NCI-H2171 treated with DMSO at 0.1 percent for 48 hours (cell line): Measurements from ENCODE around the gene RIOK3.
A peak's percentile ranks its signal among the peaks of the same experiment; 100 is the strongest.
"Not testable (repeated sequence)": the region's sequence is repeated elsewhere in the genome, so short reads cannot be mapped to it uniquely, and the experiment has no call there.

Experiments used
- DNase-seq: peaks from one replicate; lab custom pipeline; 2025; lab: John Stamatoyannopoulos, UW

RIOK3 gene, protein sequence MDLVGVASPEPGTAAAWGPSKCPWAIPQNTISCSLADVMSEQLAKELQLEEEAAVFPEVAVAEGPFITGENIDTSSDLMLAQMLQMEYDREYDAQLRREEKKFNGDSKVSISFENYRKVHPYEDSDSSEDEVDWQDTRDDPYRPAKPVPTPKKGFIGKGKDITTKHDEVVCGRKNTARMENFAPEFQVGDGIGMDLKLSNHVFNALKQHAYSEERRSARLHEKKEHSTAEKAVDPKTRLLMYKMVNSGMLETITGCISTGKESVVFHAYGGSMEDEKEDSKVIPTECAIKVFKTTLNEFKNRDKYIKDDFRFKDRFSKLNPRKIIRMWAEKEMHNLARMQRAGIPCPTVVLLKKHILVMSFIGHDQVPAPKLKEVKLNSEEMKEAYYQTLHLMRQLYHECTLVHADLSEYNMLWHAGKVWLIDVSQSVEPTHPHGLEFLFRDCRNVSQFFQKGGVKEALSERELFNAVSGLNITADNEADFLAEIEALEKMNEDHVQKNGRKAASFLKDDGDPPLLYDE

DNA sequence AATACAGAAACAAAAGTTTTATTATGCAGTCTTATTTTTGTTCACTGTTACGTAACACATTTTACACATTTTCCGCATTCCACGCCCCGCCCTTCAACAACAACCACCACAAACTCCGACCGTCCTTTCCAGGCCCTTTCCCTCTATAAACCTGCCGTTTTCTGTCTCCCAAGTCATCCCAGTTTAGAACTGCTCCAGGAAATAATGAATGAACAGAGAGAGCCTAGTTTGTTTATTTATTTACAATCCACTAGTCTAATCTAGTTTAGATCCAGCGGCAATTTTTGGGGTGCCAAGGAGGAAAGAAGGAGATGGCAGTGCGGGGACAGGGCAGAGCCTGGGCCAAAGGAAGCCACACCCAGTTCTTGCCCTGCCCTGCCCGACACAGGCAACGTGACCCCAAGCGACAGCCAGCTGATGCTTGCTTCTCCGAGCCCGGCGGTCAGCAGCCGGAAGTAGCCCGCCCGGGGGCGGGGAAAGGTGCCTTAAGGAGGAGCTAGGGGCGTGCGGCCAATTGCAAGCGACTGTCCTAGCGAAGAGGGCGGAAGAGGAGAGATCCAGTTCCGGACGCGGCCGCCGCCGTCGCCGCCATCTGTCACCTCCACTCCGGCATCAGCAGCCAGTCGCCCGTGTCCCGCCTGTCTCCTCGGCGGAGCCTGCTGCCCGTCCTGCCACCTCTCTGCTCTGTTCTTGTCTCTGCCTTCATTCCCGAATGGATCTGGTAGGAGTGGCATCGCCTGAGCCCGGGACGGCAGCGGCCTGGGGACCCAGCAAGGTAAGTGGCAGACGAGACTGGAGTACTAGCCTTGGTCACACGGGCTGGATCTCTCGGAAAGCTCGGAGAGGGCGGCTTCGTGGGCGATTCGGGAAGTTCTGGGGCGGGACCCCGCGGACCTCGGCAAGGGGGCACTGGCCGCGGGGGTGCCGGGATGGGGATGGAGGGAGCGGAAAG is at the start of gene RIOK3:
RIOK3 (plus strand) TSS at position 560 of the 952 bp plus-strand sequence; CDS start at position 713, 153 bp downstream.
- DNase-seq = peak; percentile 95

- DNase-seq = no peak
These were observed 49.8 kb upstream of the RIOK3 start for GRCh38 chr18:23403310-23403709.

DNA sequence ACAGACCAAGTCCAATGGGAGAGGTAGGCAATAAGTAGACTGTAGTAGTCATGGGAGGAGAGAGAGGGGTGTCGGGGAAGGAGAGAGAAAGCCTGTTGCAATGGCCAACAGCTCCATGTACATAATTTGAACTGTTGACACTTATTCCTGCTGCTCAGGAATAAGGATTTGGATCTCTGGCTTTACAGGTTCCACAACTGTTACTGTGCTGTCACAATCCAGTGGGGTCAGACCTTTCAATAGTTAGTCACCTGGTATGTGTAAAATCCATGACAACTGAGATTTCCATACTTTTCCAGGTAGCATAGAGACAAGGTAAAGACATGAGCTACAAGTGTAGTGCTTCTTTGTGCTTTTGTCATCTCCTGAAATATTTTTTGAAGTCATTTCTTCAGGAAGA is 47.5 kb upstream of the RIOK3 start:
- no peak for DNase-seq

DNA sequence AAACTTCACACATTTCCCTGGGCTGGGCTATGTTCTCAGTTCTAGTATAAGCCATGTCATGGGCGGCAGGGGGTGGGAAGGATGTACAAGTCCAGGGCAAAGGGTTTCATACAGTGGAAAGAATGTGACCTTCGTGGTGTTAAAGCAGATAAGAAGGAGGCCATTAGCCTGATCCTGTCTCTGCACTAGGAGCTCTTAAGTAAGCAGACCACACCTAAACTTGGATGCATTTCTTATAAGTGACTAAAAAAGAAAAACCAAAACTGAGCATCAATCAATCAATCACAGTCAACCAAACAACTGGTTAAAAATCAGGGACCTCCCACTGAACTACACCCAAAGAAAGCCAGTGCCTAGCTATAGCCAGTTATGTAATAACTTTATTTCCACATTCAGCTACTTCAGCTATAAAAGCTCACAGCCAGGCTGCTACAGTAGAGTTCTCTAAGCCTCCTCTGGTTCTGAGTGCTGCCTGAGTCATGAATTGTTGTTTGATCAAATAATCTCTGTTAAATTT is 46.8 kb upstream of the RIOK3 start:
- no peak for DNase-seq

DNA sequence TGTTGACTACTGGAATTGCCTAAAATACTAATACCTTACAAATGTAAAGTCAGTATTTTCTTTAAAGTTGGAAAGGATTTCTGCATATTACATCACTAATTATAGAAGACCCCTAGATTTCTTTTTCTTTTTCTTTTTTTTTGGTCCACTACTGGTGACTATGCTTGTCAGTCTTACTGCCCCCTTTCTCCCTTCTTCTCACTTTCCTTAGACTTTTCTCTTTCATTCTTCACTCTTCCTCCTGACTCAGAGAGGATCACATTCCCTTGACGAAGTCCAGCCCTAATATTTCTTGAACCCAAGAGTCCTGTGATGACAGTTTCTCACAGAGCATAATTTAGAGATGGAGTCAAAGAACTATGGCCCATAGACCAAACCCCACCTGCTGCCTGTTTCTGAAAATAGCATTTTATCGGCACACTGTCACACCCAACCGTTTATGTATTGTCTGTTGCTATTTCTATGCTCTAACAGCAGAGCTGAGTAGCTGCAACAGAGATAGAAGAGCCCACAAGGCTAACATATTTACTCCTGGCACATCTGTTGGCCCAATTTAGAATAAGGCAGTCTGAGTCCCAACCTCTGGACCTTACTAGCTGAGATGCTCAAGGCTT is 40.6 kb upstream of the RIOK3 start:
- no peak for DNase-seq

GRCh38 chr18:23415515-23415914 is 37.6 kb upstream of the RIOK3 start:
- DNase-seq = no peak

DNA sequence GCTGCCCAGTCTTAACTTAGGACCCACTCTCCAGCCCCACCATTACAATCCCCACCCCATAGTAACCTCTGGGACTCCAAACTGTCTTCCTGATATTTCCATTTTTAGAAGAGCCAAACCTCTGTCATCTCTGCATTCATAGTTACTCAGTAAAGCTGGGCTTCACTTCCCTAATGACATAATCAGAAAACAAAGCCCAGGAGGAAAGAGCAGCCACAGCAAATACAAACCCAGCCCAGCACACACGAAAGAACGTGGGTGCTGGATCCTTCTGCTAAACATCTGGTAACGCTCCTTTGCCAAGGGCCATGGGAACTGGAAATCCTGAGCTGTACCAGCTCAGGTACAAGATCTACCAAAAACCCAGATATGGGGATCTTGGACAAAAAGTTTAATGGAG is 36.8 kb upstream of the RIOK3 start:
- no peak for DNase-seq

GRCh38 chr18:23421277-23421676 is 31.8 kb upstream of the RIOK3 start:
- DNase-seq = no peak

GRCh38 chr18:23422751-23423418 is 30.2 kb upstream of the RIOK3 start:
- peak; percentile 13 for DNase-seq

DNA sequence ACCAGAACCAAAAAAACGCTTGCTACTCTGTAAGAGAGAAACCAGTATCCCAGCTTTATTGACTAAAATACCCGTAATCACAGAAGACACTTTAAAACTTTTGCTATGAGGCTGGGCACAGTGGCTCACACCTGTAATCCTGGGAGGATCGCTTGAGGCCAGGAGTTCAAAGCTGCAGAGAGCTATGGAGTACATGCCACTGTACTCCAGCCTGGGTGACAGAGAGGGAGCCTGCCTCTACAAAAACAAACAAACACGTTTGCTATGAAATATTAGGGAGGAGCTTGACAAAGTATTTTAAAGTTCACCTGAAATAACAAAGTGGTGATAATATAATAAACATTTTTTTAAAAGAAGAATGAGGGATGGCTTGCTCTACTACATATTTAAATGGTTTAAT is 28.5 kb upstream of the RIOK3 start:
- DNase-seq = no peak

DNA sequence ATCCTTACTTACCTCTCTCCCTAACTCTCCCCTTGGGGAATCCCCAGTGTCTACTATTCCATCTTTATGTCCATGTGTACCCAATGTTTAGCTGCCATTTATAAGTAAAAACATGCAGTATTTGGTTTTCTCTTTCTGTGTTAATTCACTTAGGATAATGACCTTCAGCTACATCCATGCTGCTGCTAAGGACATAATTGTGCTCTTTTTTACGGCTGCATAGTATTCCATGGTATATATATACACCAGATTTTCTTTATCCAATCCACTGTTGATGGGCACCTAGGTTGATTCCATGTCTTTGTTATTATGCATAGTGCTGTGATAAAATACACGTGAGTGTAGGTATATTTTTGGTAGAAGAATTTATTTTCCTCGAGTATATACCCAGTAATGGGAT is 24.3 kb upstream of the RIOK3 start:
- no peak for DNase-seq

DNA sequence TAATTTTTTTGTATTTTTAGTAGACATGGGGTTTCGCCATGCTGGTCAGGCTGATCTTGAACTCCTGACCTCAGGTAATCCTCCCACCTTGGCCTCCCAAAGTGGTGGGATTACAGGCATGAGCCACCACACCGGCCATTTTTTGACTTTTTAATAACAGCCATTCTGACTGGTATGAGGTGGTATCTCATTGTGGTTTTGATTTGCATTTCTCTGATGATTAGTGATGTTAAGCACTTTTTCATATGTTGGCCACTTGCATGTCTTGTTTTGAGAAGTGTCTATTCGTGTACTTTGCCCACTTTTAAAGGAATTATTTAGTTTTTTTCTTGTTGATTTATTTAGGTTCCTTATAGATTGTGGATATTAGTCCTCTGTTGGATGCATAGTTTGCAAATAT is 23.5 kb upstream of the RIOK3 start:
- not testable (repeated sequence) for DNase-seq

- DNase-seq = no peak
These were observed 19.7 kb upstream of the RIOK3 start for GRCh38 chr18:23433360-23433759.

GRCh38 chr18:23437357-23438045 is 15.6 kb upstream of the RIOK3 start:
- DNase-seq = peak; percentile 81

DNA sequence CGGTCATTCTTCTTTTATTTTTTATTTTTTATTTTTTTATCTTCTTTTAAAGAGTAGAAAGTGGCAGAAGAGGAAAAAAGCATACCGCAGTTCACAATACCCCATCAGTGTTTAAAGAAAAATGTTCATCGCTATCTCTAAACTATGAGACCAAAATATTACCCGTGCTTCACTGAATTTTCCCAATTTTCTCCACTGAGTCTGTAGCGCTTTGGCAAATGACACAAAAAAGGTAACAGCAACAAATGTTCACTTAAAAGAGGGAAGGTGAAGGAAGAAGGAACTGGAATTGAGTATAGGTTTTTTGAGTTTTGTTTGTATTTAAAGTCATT is 15.1 kb upstream of the RIOK3 start:
- no peak for DNase-seq

- no peak for DNase-seq
These were observed 14.3 kb upstream of the RIOK3 start for GRCh38 chr18:23438608-23439366.

DNA sequence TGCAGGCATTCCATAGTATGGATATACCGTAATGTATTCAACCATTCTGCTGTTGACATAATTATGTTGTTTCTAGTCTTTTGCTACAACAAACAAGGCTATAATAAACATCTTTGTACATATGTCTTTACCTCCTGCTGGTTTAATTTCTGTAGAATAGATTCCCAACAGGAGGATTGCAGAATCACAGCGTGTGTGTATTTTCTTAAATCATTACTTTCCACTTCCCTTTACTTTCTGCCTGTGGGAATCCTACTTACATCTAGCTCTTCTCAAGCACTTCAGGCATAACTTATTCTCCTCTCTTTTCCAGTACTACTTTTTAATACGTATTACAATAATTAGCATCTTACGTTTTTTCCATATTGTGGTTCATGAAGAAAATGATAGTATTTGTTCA is 13.0 kb upstream of the RIOK3 start:
- no peak for DNase-seq

- no peak for DNase-seq
These were observed 10.1 kb upstream of the RIOK3 start for GRCh38 chr18:23442958-23443357.

GRCh38 chr18:23448291-23448690 is 4.8 kb upstream of the RIOK3 start:
- no peak for DNase-seq

DNA sequence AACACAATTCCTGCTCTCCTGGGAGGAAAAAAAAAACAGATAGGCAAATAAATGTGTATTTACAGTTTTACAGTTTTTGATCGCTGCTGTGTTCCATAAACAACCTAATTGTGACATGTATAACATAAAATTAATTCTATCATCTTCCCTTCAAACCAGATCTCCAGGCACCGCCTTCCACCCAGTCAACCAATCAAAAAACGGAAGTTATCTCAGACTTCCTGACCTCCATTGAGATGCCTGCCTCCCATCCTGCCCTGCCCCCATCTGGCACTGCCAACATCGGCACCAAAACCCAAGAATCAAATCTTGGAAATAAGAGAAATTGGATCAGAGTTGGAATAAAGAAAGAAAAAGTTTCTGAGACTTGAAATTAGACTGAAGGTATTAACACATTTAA is 3.1 kb upstream of the RIOK3 start:
- no peak for DNase-seq
